ENCODE data around the gene PFKFB1.

PFKFB1 gene

DNA sequence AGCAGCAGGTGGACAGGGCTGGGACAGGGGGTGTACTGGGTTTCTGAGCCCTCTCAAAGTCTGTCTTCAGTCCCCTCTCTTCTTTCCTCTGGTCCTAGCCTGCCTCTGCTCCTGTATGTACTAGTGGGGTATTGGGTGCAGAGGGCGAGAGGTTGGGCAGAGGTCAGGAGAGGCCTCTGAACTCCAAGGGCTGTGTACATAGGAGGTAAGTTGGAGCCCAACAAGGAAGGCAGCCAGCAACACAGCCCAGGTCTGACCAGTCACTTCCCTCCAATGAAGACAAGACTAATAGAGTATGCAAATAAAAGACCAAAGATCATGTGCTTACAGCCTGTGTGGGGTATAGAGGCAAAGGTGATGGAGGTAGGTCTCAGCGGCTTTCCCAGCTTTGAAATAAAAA lies at the start of gene PFKFB1:
TSS of gene PFKFB1 (minus strand) at position 90 of the 400 bp plus-strand sequence. CDS start 181 bp downstream, outside the sequence.
- DNase-seq = no peak

DNA sequence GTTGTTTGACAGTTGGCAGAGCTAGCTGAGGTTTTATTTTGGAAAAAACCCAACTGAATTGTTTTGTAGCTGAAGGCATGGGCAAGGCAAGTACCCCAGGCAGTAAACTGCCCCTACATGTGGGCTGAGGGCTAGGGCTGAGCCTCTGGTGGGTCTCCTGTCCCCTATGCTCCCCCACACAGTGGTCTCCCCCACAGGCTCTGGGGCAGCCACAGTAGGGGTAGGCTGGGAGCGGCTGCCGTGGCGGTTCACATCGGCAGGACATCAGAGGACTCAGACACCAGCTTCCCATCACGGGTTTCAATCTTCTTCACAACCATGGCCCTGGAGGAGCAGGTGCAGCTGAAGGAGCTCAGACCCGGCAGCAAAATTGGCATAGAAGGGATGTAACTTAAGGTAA lies 47.5 kb upstream of the PFKFB1 start:
- DNase-seq = no peak

DNA sequence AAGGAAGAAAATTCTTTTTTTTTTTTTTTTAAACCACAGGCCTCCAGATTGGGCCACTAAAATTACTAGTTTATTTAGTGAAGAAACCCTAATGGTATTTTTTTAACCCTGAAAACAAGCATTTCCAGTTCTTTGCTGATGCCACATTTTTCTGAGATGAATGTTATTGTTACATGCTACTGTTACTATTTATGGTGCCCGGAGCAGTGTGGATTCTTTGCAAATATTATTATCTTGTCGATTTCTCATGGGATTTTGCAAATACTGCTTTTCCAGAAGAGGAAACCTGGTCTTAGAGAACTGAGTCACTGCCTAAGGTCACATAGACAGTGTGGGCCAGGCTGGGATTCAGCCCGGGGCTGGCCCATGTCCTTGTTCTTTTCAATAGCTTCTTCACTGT lies 45.5 kb upstream of the PFKFB1 start:
- no peak for DNase-seq

DNA sequence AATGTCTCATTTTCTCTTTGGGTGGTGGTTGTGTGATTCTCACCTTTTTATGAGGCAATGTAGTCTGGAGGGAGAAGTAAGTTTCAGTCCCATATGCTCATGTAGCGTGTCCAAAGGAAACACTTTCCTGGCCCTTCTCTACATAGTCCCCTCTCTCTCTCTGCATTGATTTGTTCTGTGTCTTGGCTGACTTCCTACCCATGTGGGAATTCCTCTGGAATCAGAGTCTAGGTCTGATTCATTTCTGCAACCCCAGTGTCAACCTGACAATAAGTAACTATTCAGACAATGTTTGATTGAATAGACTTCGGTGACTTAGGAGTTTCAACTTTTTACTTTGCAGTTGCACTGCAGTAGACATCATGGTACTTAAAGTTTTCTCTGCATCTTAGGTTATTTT lies 39.4 kb upstream of the PFKFB1 start:
- DNase-seq = no peak

DNA sequence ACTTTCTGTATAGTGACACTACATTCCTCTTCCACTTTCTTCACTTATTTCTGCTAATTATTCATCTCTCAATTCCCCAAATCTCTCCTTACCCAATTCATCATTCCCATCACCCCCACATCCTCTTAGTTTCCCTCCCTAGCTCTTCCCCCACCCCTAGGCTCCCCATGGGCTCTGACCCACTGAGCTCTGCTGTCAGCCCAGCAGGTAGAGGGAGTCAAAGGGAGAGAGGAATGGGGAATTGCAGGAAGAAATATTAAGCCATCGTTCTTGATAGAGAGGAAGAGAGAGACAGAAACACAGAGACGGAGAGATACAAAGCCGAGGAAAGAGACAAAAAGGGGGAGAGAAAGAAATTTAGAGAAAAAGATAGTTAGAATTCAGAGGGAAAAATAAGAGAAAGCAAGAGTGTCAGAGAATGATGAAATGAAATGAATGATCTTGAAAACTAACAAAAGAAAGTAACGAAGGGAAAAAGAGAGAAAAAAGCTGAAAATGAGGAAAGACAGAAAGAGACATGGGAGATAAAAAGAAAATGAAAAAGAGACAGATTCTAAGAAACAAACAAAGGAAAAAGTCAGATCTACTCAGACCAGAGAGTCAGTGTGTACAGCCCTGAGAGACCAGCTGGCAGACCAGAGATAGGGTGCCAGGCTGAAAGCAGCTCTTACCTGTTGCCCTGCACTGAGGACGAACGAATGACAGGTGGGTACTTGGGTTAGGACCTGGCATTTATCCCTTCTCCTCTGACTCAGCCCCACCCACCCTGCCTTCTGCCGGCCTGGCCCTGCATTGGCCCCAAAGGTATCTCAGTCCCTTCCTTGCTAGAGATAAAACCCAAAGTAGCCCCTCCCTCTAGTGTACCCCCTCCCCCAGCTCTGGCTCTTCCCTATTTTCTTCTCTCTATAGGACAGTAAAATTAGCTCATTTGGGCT lies 36.5 kb upstream of the PFKFB1 start, which contains the start of gene ALAS2:
TSS of gene ALAS2 (minus strand) at position 707 of the 935 bp plus-strand sequence. CDS start 4,977 bp downstream, outside the sequence.
- no peak for DNase-seq

DNA sequence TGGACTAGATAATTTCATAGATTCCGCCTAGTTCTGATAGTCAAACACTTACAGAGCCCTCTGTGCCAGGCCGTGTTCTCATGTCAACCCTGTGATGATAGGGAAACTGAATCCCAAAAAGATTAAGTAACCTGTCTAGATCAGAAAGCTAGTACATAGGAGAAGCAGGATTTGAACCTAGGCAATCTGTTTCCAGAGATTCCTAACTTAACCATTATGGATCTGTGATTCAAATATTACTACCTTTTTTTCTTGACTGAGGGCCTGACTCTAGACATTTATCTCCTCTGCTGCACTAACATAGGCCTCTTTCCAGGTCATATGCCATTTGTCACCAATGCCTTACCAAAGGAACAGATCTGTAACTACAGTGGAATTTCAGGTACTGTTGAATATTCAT lies 35.3 kb upstream of the PFKFB1 start:
- DNase-seq = no peak

DNA sequence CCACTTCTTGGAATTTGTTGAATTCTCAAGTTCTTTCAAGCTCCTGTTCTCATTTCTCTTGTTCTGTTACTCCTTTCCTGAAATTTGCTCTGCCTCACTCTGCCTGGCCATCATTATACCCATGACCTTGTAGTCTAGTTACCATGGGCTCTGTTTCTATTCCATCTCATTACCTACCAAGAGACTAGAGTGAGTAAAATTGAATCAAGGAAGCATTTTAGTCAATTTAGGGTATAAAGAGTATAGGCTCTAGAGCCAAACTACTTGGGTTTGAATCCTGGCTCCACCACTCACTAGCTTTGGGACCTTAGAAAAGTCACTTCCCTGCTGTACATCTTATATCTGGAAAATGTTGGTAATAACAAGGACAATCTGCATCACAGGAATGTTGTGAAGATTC lies 34.6 kb upstream of the PFKFB1 start:
- DNase-seq = no peak

DNA sequence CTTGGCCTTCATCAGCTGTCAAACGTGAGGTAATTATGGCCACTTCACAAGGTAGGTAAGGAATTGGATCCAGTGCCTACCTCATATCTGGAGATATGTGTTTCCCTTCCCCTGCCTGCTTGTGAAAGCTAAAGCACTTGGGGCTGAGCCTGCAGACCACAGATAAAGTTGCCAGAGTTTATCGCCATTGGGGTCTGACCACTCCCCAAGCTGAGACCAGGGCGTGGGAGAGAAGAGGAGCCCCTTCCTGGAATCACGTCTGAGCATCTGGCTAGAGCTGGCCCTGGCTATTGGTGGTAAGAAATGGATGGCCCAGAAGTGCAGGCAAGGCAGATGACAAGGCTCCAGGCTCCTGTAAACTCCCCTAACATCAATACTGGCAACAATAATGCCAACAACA lies 34.1 kb upstream of the PFKFB1 start:
- no peak for DNase-seq

DNA sequence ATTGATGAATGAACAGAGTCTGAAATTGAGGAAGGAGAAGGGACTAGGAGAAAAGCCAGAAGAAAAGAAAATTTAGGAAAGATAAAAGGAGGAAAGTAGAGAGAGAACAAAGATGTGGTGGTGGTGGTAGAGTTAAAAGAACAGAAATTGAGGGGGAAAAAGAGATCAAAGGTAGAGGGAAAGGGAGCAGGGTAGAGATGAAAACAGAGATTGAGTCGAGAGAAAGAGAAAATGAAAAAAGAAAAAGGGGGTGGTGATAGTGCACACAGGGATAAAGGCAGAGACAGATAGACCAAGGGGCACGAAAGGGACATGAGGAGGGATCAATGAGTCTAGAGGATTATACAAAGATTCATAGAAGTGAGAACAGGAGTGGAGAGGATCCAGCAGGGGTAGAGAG lies 32.9 kb upstream of the PFKFB1 start:
- DNase-seq = no peak

DNA sequence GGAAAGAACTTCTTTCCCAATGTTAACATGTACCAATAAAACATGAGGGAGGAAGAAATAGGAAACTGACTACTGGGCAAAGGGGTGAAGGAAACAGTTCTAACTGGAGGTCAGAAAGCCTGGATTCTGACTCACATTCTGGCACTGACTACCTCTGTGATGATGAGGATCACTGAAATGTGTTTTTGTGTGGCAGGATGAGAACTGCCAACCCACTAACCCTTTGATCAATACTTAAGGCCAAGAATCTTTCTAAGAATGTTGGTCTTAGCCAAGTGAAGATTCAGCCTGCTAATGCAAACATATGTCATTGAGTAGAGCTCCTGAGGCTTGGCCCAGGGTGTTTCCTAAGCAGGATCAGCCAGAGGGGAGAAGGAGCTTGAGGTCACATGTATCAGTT lies 32.2 kb upstream of the PFKFB1 start:
- no peak for DNase-seq

DNA sequence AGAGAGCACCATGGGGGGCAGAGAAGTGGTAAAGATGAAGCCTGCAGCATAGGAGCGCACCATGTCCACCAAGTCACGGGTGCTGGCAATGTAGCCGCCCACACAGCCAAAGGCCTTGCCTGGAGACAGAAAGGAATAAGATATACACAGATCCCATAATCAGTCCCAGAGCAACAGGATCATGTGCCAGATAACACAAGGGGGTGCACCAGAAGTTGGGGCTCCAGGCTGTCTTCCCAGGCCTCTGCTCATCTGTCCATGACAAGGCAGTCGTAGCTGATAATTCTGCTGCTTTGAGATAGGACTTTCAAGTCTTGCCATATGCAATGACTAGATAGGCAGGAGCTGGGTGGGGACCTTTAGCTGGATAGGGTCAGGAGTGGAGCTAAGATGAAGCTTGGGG lies 20.9 kb upstream of the PFKFB1 start:
- no peak for DNase-seq

DNA sequence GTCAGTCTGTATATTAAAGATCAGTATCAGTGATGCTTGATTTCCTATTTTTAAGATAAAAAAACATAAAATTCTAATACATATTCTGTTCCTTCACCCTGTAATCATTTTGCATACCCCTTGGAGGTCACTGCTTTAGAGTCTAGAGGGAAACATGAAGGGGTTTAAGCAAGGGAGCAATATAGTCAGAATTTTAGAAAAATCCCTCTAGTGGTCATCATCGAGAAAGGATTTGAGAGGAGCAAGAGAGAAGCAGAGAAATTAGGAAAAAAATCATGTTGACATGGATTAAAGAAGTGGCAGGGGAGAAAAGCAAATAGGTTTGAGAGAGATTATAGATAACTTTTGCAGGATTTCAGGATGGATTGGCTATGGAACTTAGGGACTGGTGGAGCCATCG lies 17.3 kb upstream of the PFKFB1 start:
- no peak for DNase-seq

DNA sequence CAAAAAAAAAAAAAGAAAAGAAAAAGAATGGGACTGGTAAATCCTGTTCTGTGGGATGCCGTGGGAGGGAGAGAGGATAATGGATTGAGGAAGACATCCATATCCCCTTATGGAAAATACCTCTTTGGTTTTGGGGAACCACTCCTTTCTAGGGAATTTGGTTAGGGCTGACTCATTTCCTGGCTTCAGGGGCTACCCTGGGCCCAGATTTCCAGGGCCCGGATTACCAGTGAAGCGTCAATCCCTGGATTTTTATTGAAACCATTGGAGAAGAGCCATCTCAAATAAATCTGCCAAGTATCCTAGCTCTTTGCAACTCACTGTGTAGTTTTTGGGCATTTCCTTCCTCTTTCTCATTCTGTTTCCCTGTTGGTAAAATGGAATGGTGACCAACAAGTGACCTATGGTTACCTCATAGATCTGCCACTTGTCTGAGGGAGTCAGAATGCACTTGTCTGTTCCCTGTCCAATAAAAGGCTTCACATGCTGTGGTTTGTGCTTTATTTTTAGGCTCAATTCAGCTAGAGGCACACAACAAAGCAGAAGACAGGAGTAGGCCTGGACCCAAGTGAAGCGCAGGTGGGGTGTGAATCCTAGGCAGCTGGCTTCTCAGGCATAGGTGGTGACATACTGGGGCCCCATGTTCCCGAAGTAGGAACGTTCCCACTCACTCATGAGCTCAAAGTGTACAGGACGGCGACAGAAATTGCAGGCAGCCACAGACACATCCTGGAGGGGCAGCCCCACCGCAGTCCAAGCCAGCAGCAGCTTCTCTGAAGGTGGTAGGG lies 14.8 kb upstream of the PFKFB1 start:
- DNase-seq = no peak

DNA sequence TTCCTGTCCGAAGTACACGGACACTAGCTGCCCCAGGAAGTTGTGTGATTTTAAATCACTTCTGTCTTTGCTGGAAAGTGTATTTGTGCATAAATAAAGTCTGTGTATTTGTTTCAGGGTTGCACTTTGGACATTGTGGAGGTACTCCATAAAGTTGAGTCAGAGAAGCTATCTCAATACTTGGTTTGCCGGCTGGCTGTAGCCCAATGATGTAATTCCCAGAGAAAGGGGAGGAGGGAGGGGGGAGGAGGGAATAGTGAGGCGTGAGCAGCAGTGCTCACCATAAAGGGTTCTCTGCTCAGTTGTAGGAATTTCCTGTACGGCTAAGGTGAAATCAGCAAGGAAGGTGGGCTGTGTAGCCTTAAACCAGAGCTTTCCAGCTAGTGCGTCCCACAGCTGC lies 13.7 kb upstream of the PFKFB1 start:
- no peak for DNase-seq

DNA sequence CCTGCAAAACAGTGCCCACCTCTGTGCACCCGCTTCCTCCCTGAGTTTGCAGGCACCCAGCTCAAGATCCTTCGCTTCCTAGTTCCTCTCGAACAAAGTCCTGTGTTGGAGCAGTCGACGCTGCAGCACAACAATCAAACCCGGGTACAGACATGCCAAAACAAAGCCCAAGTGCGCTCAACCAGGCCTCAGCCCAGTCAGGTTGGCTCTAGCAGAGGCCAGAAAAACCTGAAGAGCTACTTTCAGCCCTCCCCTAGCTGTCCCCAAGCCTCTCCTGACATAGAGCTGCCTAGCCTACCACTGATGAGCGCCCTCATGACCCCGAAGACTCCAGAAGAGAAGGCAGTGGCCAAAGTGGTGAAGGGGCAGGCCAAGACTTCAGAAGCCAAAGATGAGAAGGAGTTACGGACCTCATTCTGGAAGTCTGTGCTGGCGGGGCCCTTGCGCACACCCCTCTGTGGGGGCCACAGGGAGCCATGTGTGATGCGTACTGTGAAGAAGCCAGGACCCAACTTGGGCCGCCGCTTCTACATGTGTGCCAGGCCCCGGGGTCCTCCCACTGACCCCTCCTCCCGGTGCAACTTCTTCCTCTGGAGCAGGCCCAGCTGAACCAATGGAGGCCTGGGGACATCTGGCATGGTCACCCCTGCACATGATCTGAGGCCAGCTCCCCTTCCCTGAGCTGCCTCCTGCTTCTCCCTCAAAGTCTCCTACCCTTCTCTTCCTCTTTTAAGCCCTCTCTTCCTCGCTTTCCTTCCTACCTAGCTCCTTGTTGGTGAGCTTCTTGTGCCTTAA lies 13.0 kb upstream of the PFKFB1 start:
- no peak for DNase-seq

DNA sequence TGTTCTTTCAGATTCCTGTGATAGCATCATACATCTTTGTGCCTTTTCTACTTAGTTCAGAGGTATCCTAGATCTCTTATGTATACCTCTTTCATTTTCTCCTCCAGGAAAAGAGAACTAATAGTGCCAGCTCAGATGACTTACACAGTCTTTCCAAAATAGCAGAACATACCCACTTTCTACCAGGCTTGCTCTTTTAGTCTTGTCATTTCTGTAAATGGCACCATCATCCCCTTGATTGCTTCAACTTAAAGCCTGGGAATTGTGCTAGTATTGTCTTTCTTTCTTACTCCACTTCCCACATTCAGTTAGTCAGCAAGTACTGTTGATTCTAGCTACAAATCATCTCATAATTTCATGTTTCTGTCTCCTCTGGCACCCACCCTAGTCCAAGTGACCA lies 11.3 kb upstream of the PFKFB1 start:
- DNase-seq = no peak

DNA sequence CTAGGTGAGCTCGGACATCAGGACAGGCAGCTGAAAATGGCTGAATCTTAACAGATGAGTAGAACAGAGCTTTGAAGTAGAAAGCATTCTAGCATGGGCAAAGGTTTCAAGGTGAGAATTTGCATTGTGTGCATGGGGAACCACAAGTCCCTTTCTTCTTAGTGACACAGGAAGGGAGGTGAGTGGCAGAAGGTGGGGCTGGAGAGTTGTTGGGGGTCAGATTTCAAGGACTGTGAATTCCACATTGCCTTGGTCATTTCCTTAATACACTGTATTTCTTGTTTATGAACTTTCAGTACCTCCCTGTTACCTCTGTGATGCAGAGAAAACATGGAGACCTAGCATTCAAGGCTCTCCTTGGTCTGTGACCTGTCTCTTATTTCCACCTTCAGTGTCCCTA lies 10.2 kb upstream of the PFKFB1 start:
- DNase-seq = no peak

DNA sequence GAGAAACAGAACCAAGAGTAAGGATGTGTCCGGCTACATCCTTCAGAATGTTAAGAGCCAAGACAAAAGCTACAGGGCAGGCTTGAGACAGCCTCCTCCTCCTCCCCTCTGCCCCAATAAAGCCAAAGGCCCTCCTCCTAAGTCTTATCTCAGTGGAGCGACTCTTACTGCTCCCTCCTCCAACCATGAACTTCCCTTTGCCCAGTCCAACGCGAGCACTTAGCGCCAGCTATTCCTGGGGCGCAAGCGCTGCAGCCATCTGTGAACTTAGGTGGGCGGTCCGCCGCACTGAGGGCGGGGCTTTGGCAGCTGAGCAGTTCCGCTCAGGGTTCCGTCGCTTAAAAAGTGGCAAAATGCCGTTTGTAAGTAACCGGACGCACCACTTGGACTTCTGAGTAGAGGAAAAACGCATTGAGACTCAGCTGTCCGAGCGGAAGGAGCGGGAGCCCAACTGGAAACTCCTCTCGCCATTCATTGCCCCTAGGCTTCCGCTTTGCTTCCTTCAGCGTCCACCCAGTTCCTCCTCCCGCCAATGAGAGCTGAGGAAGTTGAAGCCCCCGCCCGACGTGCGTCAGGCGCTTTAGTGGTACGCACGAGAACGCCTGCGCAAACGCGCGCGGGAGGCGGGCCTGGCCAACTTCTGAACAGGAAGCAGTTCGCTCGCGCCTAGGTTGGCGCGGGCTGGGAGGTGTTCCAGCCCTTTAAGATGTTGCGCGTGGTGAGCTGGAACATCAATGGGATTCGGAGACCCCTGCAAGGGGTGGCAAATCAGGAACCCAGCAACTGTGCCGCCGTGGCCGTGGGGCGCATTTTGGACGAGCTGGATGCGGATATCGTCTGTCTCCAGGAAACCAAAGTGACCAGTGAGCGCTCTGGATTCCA lies 6.0 kb upstream of the PFKFB1 start, which contains the start of gene APEX2:
TSS of gene APEX2 (plus strand) at position 647 of the 882 bp plus-strand sequence. CDS start at position 707, 60 bp downstream.
- peak; percentile 96 for DNase-seq

DNA sequence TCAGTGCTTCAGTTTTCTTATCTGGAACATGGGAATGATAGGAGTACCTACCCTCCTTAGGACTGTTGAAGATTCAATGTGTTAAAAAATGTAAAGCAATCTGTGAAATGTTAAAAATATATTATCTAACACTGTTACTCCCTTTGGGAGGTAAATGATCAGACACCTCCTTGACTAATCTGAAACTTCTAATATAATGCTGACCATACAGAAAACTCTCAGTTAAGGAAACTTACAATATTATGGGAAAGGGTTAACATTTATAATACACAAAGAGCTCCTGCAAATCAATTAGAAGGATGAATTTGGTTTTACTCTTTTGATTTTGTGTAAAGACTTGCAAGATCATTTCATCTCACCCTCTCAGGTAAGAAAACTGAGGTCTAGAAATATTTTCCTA lies 1.6 kb upstream of the PFKFB1 start:
- DNase-seq = no peak

DNA sequence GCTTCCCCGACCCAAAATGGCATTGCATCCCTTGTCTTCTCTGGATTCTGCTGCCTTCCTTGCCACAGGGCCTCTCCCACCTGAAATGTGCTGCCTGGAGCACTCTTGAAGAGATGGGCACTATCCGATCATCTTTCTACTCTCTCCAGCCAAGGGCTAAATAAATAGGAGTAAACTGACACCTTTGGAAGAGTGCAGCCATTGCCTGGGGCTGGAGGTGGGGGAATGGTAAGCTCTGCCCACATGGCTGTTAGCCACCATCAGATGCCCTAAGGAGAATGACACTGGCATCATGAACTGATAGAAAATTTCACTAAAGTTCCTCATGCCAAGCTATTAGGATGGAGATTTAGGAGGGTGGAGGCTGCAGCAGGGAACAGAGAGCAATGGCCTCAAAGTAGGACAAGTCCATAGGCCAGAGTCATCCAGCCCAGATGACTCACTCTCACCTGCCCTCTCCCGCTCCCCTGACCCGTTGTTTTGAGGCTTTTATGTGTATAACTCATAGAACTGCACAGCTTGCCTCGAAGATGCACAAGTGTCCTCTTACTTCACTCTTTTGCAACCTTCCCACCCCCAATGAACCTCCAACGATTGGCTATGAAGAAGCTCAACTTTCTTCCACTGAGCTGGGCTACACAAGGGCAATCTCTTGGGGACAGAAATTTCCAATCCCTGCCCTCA lies 822 bp upstream of the PFKFB1 start:
- no peak for DNase-seq

DNA sequence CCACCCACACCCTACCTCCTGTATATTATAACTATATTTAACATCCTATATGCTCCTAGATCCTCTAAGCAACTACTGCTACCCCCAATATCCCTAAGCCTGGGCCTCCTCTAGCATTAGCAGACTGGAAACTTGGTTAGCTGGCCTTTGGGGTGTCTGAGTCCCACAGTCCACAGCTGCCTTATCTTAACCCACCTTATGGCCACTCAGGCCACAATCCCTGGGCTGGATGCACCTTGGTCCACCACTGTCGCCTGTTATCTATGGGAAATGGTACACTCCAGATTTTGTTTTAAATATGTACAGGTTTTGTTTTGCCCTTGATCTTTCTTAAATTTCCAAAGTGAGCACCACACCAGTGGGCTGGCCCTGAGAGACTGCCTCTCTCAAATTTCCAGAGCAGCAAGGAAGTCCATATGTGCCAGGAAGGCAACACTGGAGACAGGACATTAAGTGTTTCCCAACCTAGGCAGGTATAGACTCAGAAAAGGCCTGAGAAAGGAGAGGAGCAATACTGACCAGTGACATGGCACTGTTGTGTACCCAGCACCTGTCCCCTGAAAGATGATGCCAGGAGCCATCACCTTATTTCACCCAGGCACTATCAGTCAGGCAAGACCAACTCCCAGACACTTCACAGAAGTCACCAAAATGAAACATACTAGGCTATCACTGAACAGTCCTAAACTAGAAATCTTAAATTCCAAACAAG lies 921 bp downstream of the PFKFB1 start:
- no peak for DNase-seq

Data from activated effector memory CD4-positive, alpha-beta T cell treated with anti-CD3 and anti-CD28 coated beads, Interleukin-2, amount 50 U/mL, for 16 hours (primary cell).